Activated naive CD8-positive, alpha-beta T cell treated with anti-CD3 and anti-CD28 coated beads, Interleukin-2, amount 10 ng/mL, durations not matched to agents 7 days and 5 days (primary cell): ENCODE measurements around the gene KRTAP10-6. TPM values are rescaled to one million over a fixed set of nuclear protein-coding genes. Genes with fewer than 3 reads are reported as not detected.
A peak's percentile ranks its signal among the peaks of the same experiment; 100 is the strongest.

Source experiments
- ATAC-seq: fragments of 150-1000 bp; cut with Tn5 transposase; one replicate; pipeline ENCODE4 v1.10.0; 2021; ENCODE audit warnings: low read depth, moderate library complexity
- POLR2A ChIA-PET: fragments of 350-600 bp; sonication (Branson Sonifier 250); formaldehyde crosslinking; loops from one replicate; lab custom pipeline; 2021; ENCODE audit warnings: antibody characterized with exemption; lab: Charles Lee
- DNase-seq: peaks from one replicate; pipeline ENCODE4 v3.0.0; 2021
- H3K27ac Mint-ChIP-seq: one replicate; pipeline ENCODE4 v1.8.0; 2022; ENCODE audit warnings: mild to moderate bottlenecking, mixed read lengths
- H3K27me3 Mint-ChIP-seq: one replicate; pipeline ENCODE4 v1.8.0; 2022; ENCODE audit warnings: mild to moderate bottlenecking, moderate library complexity, mixed read lengths
- H3K36me3 Mint-ChIP-seq: one replicate; pipeline ENCODE4 v1.8.0; 2021; ENCODE audit warnings: mild to moderate bottlenecking, mixed read lengths
- H3K4me1 Mint-ChIP-seq: one replicate; pipeline ENCODE4 v1.8.0; 2021; ENCODE audit warnings: mixed read lengths
- H3K4me3 Mint-ChIP-seq: one replicate; pipeline ENCODE4 v1.8.0; 2022; ENCODE audit warnings: mild to moderate bottlenecking, moderate library complexity, mixed read lengths
- H3K9me3 Mint-ChIP-seq: one replicate; pipeline ENCODE4 v1.8.0; 2021; ENCODE audit warnings: mixed read lengths
- total RNA-seq, 2 experiments: library from RNA; stranded (reverse); gene quantifications; one replicate each; pipeline ENCODE4 v1.2.3, GENCODE V29; 2021

The KRTAP10-6 gene
- total RNA-seq, 2 experiments from 2014 or later, result not detected

- POLR2A ChIA-PET, result no interaction called here
- Mint-ChIP-seq H3K4me1 (peaks cover 15% of the 10 kb centered on the region), H3K27ac (no peak overlapping the region), H3K9me3 (peaks cover 22% of the 10 kb centered on the region), H3K4me3 (no peak overlapping the region), H3K36me3 (peaks cover 17% of the 10 kb centered on the region), H3K27me3 (peaks cover 5% of the 10 kb centered on the region)
- DNase-seq, result no peak
- ATAC-seq, result no peak
Measured at GRCh38 chr21:44549525-44550211, 42.6 kb downstream of the KRTAP10-6 start.

- no peak for ATAC-seq
- Mint-ChIP-seq H3K9me3 (peaks cover 24% of the 10 kb centered on the region), H3K4me3 (no peak overlapping the region), H3K4me1 (peaks cover 15% of the 10 kb centered on the region), H3K36me3 (peaks cover 17% of the 10 kb centered on the region), H3K27me3 (peaks cover 5% of the 10 kb centered on the region), H3K27ac (peak overlapping the region; percentile 53)
- no peak for DNase-seq
- POLR2A ChIA-PET, result no interaction called here
Measured at GRCh38 chr21:44548922-44549321, 43.4 kb downstream of the KRTAP10-6 start.

GRCh38 chr21:44548381-44548780 is 43.9 kb downstream of the KRTAP10-6 start:
- no peak for ATAC-seq
- peaks cover 5% of the 10 kb centered on the region for H3K27me3 Mint-ChIP-seq
- no peak overlapping the region for H3K27ac Mint-ChIP-seq
- H3K9me3 Mint-ChIP-seq, result peaks cover 24% of the 10 kb centered on the region
- peaks cover 15% of the 10 kb centered on the region for H3K4me1 Mint-ChIP-seq
- no peak for DNase-seq
- POLR2A ChIA-PET, result interaction anchor here (0.9 to 1.4 kb wide), 2 partner anchors 71 to 80 kb away, joined by 3 to 5 read pairs; no protein-coding TSS in a partner anchor
- H3K4me3 Mint-ChIP-seq, result no peak overlapping the region
- peaks cover 17% of the 10 kb centered on the region for H3K36me3 Mint-ChIP-seq

GRCh38 chr21:44547656-44548331 is 44.5 kb downstream of the KRTAP10-6 start:
- Mint-ChIP-seq H3K9me3 (peaks cover 21% of the 10 kb centered on the region), H3K27ac (peak overlapping the region; percentile 80), H3K4me1 (peaks cover 15% of the 10 kb centered on the region), H3K36me3 (peaks cover 17% of the 10 kb centered on the region), H3K4me3 (peak overlapping the region; percentile 64), H3K27me3 (no peaks in the 10 kb centered on the region)
- DNase-seq (peak; percentile 47), ATAC-seq (peak; percentile 89)
- POLR2A ChIA-PET, result interaction anchor here (0.9 to 1.4 kb wide), 3 partner anchors 71 to 110 kb away, joined by 3 to 6 read pairs (median 5); partner anchors contain the start of gene KRTAP12-3

GRCh38 chr21:44544566-44544965 is 47.7 kb downstream of the KRTAP10-6 start:
- Mint-ChIP-seq H3K4me1 (peaks cover 15% of the 10 kb centered on the region), H3K27me3 (no peaks in the 10 kb centered on the region), H3K4me3 (no peak overlapping the region), H3K9me3 (peaks cover 24% of the 10 kb centered on the region), H3K27ac (no peak overlapping the region), H3K36me3 (peaks cover 17% of the 10 kb centered on the region)
- DNase-seq, result no peak
- ATAC-seq, result no peak
- POLR2A ChIA-PET, result no interaction called here

- peaks cover 13% of the 10 kb centered on the region for H3K36me3 Mint-ChIP-seq
Measured at GRCh38 chr21:44542716-44543115, 49.6 kb downstream of the KRTAP10-6 start.

More at GRCh38 chr21:44542716-44543115, 49.6 kb downstream of the KRTAP10-6 start:
- POLR2A ChIA-PET, result no interaction called here
- H3K4me1 Mint-ChIP-seq, result peaks cover 6% of the 10 kb centered on the region
- DNase-seq, result no peak
- H3K4me3 Mint-ChIP-seq, result no peak overlapping the region
- no peak overlapping the region for H3K27ac Mint-ChIP-seq
- no peak for ATAC-seq
- no peaks in the 10 kb centered on the region for H3K27me3 Mint-ChIP-seq
- peaks cover 20% of the 10 kb centered on the region for H3K9me3 Mint-ChIP-seq

Other genes with a start within 250 kb of the KRTAP10-6 start
- gene TRPM2, start 238.9 kb downstream of the KRTAP10-6 start, total RNA-seq, result 10 to 100 TPM; 29.6 to 31.1 TPM
- gene LRRC3, start 137.0 kb downstream of the KRTAP10-6 start, total RNA-seq, result 1 to 10 TPM; 3.0 to 3.5 TPM
- not detected for gene KRTAP10-1, start 52.3 kb downstream of the KRTAP10-6 start, total RNA-seq
- gene KRTAP10-2, start 41.0 kb downstream of the KRTAP10-6 start, total RNA-seq, result not detected
- not detected for gene KRTAP10-3, start 33.7 kb downstream of the KRTAP10-6 start, total RNA-seq
- not detected for gene KRTAP10-4, start 18.8 kb downstream of the KRTAP10-6 start, total RNA-seq
- gene KRTAP10-5, start 11.9 kb downstream of the KRTAP10-6 start, total RNA-seq, result not detected
- not detected for gene KRTAP10-7, start 8.1 kb upstream of the KRTAP10-6 start, total RNA-seq
- not detected for gene KRTAP10-8, start 19.6 kb upstream of the KRTAP10-6 start, total RNA-seq
- gene KRTAP10-9, start 34.6 kb upstream of the KRTAP10-6 start, total RNA-seq, result not detected
- not detected for gene KRTAP10-10, start 44.9 kb upstream of the KRTAP10-6 start, total RNA-seq
- gene KRTAP10-11, start 53.9 kb upstream of the KRTAP10-6 start, total RNA-seq, result not detected
- not detected for gene KRTAP12-4, start 62.2 kb upstream of the KRTAP10-6 start, total RNA-seq
- gene KRTAP12-3, start 65.4 kb upstream of the KRTAP10-6 start, total RNA-seq, result not detected
- not detected for gene KRTAP12-2, start 74.4 kb upstream of the KRTAP10-6 start, total RNA-seq
- not detected for gene KRTAP12-1, start 89.7 kb upstream of the KRTAP10-6 start, total RNA-seq
- gene KRTAP10-12, start 104.7 kb upstream of the KRTAP10-6 start, total RNA-seq, result not detected
- not detected for gene TSPEAR, start 119.1 kb upstream of the KRTAP10-6 start, total RNA-seq
- 100 to 1,000 TPM; 111 TPM for gene UBE2G2, start 209.3 kb upstream of the KRTAP10-6 start, total RNA-seq
- 10 to 100 TPM; 81.5 to 82.6 TPM for gene SUMO3, start 225.6 kb upstream of the KRTAP10-6 start, total RNA-seq